GM18511 (cell line): ENCODE data around the gene BRPF1.
A peak's percentile ranks its signal among the peaks of the same experiment; 100 is the strongest.

Experiments used
- ATAC-seq: cut with Tn5 transposase; IDR thresholded peaks from one replicate; pipeline ENCODE4 v1.9.1; 2021; ENCODE audit warnings: mild to moderate bottlenecking, moderate library complexity; ENCODE audit not compliant: unreplicated experiment

BRPF1 gene

DNA sequence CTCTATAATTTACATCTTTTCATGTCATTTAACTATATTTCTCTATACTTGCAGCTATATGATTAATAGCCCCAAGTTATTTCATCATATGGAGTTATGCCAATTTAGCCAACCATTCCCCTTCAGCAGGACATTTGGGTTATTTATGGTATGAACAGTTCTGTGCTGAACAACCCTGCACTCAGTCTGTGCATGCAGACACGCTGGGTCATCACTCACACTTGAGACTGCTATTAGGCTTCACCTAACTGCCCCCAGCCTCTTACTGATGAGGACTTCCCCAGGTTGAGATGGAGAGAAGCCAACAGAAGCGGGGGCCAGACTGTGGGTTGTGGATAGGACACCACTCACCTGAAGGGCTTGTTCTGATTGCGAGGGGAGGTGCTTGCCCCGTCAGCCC is 53.4 kb downstream of the BRPF1 start:
- ATAC-seq, result no peak

DNA sequence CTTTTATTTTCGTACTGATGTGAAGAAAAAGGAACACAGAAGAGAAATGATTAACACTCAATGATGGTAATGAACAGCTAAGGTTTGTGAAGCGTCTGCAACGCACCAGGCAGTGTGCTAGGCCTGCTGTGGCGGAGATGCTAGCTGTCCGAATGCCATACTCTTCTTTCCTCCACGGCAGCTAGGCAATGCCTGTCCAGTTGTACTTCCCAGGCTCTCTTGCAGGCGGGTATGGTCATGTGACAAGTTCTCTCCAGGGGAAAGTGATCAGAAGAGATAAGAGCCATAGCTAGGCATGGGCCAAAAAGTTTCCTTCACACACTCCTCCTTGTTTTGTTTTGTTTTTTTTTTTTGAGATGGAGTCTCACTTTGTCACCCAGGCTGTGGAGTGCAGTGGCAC is 54.1 kb downstream of the BRPF1 start:
- ATAC-seq, result no peak

DNA sequence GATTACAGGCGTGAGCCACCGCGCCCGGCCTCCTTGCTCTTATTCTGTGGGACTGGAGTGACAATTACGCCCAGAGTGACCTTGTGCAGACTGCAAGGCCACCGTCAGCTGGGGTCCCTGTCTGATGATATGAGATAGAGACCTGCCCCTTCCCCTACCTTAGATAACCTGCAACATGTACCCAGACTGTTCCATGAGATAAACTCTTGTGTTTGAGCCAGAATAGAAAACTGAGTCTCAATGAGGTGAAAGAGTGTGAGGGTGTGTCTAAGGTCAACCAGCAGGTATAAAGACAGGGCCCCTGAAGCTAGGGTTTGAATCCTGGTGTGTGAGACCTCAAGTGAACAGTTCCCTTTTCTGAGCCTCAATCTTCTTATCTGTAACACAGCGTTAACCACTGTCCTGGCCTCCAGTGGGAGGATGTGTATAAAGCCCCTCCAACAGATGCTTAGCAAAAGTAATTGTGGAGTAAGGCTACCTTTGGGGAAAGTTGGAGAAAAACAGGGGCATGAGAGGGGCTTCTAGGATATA is 54.7 kb downstream of the BRPF1 start:
- ATAC-seq, result no peak

DNA sequence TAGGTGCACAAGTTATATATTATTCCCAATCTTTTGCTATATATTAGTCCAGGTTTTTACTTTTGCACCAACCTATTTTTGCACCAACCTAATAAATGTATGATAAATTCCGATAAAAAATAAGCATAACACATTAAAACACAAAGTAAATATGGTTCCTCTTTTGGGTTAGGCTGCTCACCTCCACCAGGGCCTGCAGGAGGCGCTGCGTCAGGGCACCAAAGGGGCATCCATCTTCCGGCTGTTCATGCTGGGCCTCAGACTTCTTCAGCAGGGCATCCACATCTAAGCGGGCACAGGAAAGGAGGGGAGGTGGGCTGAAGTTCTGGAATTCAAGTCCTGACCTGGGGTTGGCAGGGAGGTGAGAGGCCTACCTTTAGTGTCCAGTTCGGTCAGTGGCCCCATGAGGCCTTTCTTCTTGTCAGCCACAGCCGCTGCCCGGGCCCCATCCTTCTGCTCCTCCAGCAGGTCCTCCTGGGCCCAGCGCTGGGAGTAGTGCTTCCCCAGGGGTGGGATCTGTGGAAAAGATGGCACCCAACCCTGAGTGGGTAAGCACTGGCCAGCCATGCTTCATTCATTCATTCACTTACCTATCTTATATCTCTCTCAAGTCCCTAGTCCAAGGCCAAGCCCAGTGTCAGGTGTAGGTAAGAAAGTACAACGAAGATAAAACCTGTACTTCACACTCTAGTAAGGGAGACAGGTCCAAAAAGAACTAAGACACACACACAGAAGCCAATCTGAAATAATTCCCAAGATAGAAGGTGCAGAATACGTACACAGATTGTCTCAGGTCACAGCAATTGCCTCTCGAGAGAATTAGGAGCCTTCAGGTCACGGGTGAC is 55.5 kb downstream of the BRPF1 start:
- ATAC-seq, result no peak

DNA sequence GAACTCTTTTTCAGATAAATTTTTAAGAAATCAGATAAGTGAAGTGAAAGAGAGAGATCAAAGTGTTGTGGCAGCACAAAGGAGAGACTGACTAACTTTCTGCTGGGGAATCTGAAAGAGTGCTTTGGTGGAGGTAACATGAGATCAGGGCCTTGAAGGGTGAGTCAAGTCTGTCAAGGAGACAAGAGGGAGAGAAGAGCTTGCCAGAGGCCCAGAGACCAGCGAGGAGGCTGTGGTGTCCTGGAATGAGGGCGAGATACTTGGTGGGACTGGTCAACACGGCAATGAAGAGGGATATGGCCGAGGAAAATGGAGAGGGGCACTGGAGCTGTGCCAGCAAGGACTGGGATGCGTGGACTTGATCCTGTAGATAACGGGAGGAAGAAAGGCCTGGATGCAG is 56.2 kb downstream of the BRPF1 start:
- no peak for ATAC-seq

DNA sequence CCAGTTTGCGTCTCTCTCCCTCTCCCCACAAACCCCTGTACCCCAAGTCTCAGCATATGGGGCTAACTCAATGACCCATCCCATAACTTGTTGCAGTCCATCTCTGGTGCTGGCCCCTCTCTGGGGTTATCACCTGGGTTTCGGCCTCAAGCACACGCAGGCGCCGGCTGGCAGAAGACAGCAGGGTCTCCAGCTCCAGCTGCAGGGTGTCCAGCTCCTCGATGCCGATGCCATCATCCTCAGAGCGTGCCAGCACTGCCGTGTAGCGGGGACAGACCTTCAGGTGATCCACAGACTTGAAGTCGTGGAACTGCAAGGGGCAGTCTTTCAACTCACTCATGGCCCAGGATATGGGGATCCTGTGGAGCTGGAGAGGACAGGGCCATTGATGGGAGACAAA is 59.6 kb downstream of the BRPF1 start:
- no peak for ATAC-seq

DNA sequence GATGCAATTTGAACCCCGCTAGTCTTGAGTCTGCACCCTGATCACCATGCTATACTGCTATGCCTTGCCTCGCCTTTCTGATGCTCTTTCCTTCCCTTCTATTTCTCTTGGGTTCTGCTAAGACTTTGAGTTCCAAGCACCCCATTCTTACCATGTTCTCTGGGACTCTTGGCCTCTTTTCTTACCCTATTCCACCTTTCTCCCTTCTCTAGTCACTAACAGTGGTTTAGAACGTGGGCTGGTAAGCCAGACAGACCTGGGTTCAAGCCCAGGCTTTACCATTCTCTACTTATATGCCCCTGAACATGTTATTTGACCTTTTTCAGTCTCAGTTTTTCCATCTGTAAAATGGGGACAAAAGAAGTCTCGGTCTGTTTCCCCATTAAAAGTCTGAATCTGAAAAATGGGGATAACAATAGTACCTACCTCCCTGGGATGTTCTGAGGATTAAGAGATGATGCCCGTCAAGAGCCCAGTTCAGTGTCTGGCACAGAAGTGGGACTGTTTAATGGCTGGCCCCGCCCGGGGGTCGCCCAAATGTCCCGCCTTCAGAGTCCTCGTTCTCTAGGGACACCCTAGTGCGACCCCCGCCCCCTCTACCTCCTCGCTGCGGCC is 60.4 kb downstream of the BRPF1 start:
- ATAC-seq, result no peak

DNA sequence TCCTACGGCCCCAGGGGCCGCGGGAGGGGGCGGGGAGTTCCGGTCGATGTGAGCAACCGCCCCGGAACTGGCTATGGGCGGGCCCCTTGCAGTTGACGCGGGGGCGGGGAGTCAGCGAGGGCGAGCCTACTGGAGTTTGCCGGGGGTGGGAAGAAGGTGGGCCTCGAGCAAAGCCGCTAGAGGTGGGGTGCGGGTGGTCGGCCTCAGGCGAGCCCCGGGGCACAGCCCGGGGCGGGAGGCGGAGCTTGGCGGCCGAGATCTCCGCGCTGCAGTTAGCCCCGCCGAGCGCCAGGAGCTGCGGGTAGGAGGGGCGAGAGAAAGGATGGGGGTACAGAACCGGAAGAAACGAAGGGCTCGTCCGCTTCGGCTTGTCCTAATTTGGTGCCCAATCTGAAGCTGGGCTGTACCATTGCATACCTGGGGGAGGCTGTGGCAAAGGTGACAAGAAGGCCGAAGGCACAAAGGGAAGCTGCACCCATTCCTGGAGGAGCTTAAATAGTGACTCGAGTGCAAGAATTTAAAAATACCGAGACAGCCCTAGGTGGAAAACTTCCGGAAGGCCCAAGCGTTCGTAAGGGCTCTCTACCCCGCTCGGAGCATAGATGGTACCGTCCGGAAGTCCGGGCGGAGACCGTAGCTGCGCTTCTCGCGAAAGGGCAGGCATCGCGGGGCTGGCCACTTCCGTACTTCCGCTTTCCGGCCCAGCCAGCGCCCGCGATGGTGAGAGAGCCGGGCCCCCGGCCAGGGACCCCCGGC is 61.0 kb downstream of the BRPF1 start, which contains the start of the genes ARPC4 and TADA3:
Gene ARPC4 (plus strand): TSS at position 678 of the 756 bp plus-strand sequence. CDS start 40 bp downstream, at position 718.
Gene TADA3 (minus strand): TSS at position 69 of the 756 bp plus-strand sequence. CDS start 1,007 bp downstream, outside the sequence.
- ATAC-seq, result peak; percentile 87

DNA sequence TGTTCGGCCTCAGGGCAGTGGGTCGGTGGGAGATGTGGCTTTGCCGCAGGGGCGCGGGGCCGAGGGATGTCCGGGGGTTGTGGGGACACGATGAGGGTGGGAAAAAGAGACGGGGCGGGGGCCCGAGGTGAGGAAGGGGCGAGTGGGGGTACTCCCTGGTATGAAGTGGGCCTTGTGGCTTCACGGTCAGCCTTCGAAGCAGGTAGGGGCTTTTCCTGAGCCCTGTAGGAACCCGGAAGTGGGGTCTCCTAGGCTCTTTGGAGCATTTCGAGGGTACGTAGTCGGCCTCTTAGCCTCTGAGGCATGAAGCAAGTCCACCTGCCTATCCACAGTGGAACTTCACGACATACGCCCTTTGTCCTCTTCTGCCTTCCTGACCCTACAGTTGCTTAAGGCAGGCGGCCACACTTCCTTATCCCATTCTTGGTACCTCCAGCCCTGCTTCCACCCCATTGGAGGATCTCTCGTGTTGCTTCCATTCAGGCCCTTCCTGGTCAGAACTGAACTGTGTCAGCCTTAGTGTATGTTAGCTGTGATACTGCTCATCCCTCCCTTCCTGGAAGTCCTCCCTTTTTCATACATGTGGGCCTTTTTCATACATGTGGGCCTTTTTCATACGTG is 61.7 kb downstream of the BRPF1 start:
- ATAC-seq, result peak; percentile 7

DNA sequence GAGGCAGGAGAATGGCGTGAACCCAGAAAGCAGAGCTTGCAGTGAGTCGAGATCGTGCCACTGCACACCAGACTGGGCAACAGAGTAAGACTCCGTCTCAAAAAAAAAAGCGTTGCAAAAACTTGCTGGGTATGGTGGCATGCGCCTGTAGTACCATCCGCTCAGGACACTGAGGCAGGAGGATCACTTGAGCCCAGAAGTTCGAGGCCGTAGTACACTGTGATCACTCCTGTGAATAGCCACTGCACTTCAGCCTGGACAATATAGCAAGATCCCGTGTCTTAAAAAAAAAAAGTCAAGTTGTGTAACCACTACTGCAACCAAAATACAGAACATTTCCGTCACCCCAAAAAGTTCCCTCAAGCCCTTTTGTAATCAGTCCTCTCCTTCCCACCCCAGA is 62.9 kb downstream of the BRPF1 start:
- ATAC-seq, result no peak

DNA sequence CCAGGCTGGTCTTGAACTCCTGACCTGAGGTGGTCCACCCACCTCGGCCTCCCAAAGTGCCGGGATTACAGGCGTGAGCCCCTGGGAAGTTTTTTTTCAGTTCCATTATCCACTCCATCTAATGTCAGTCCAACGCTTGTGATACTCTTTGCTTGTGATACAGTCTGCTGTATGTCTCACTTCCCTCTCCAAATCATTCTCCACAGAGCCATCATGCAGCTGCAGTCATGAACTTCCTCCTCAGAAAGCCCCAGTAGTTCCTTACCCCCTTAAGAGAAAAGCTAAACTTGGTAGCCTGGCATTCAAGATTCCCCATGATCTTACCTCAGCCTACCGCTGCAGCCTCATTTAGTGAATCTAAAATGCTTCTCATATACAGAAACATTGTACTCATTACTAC is 63.7 kb downstream of the BRPF1 start:
- no peak for ATAC-seq

DNA sequence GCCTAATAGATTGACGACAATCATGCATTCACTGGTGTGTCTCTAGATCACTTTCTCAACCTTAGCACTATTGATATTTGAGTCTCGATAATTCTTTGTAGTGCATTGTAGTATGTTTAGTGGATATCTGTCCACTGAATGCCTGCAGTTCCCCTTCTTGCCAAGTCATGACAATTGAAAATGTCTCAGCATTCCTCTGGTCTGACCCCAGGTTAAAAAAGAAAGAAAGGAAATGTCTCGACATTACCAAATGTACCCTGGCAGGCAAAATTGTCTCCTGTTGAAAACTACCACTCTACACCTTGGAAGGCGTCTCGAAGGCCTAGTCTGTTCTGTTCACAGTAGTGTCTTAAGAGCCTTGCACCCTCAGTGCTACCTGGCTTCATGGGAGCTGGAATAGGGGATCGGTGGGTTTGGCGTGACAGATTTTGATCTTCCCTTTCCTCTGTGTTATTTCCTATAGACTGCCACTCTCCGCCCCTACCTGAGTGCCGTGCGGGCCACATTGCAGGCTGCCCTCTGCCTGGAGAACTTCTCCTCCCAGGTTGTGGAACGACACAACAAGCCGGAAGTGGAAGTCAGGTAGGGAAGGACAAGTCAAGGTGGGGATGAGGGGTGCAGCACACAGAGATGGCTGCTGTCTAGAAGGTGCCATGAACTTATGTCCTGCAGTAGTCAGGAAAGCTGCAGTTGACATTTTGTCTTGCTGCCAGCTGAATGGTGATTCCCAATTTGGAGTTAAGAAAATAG is 65.8 kb downstream of the BRPF1 start:
- no peak for ATAC-seq
